Ectodermal cell (in vitro differentiated cells): ENCODE results near the gene GSG1L.

Experiments
- H3K27ac ChIP-seq: 2 replicates; pipeline ENCODE4 v1.7.0; 2013; ENCODE audit warnings: mild to moderate bottlenecking, low read depth, low read length; ENCODE audit not compliant: insufficient read depth, poor library complexity, severe bottlenecking
- H3K27me3 ChIP-seq: 2 replicates; pipeline ENCODE4 v1.7.0; 2013; ENCODE audit warnings: mild to moderate bottlenecking, low read length; ENCODE audit not compliant: insufficient read depth, control insufficient read depth, poor library complexity, severe bottlenecking
- H3K36me3 ChIP-seq: one replicate; pipeline ENCODE4 v1.7.0; 2013; ENCODE audit warnings: low read length; ENCODE audit not compliant: control insufficient read depth, insufficient read depth
- H3K4me1 ChIP-seq: one replicate; pipeline ENCODE4 v1.7.0; 2013; ENCODE audit warnings: low read length; ENCODE audit not compliant: control insufficient read depth, insufficient read depth
- H3K4me3 ChIP-seq: 2 replicates; pipeline ENCODE4 v1.7.0; 2013; ENCODE audit warnings: low read depth, low read length, control low read depth; ENCODE audit not compliant: insufficient read depth
- H3K9me3 ChIP-seq: 2 replicates; pipeline ENCODE4 v1.7.0; 2013; ENCODE audit warnings: mild to moderate bottlenecking, low read length, moderate library complexity; ENCODE audit not compliant: control insufficient read depth
- WGBS, 2 experiments: methylation state at CpG; one replicate each; pipeline ENCODE4 v1.1.7; 2013; ENCODE audit warnings: missing lambda C conversion rate in 2 of 2; 5-methylcytosine and 5-hydroxymethylcytosine counted together

GSG1L gene

GRCh38 chr16:27792486-27793248, 270.8 kb downstream of the GSG1L start:
- H3K4me3 ChIP-seq = no peak overlapping the region
- no peaks in the 10 kb centered on the region for H3K9me3 ChIP-seq
- H3K27ac ChIP-seq = no peak overlapping the region
- 86 to 91% methylated on average over 7 of the region's 7 CpGs for WGBS, 2 experiments
- H3K36me3 ChIP-seq = no peaks in the 10 kb centered on the region
- no peaks in the 10 kb centered on the region for H3K27me3 ChIP-seq
- no peaks in the 10 kb centered on the region for H3K4me1 ChIP-seq

DNA sequence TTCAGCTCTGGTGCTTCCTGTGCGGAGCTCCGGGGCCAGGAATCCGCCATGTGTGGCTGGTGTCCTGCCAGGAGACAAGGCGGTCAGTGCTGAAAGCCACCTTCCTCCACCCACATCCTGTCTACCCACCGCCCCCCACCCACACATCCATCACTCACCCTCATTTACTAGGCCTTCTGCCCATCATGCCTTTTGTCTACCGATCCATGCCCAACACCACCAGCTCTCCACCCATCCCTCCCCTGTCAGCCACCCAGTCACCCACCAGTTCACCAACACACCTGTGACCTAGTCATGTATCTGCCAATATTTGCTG, 272.2 kb downstream of the GSG1L start:
- Histone ChIP-seq H3K27ac (no peak overlapping the region), H3K27me3 (no peaks in the 10 kb centered on the region), H3K4me1 (no peaks in the 10 kb centered on the region), H3K9me3 (no peaks in the 10 kb centered on the region), H3K36me3 (no peaks in the 10 kb centered on the region), H3K4me3 (no peak overlapping the region)
- 78% methylated on average over 6 of the region's 6 CpGs for WGBS, 2 experiments

DNA sequence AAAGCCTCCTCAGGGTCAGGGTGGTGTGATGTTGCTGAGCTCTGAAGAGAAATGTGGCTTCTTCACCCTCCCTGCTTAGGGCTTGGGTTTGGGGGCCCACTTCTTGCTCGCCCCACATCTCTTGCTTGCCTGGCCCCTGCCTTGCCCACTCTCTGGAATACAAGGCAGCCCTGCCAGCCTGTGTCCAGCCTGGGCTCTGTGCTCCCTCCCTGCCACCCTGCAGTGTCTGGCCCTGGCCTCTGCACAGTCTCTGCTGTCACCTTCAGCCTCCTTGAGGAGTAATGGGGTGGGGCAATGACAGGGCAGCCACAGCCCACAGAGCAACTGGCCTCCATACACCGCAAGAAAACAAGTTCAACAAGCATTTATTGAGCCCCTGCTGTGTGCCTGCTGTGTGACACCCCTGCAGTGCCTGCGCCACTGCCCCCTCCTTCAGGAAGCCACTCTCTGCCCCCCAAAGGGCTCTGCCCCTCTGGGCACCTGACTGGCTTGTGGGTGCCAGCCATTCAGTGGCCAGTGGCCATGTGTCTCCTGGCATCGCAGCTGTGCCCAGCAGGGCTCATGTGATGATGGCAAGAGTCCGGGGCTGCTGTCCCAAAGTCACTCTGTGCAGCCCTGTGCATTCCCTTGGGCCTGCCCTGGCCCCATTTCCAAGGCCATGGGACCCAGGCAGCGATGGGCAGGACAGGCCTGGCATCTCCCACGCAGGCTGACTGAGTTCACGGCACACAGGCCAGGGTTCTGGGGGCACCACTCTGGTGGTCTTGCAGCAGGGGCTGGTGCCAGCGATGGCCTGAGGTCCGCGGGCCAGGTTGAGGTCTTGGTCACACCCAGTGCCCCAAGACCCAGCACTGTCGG, 272.7 kb downstream of the GSG1L start:
- Histone ChIP-seq H3K4me3 (no peak overlapping the region), H3K27me3 (no peaks in the 10 kb centered on the region), H3K27ac (no peak overlapping the region), H3K9me3 (no peaks in the 10 kb centered on the region), H3K4me1 (no peaks in the 10 kb centered on the region), H3K36me3 (no peaks in the 10 kb centered on the region)
- WGBS, 2 experiments = 89 to 90% methylated on average over 12 of the region's 12 CpGs

DNA sequence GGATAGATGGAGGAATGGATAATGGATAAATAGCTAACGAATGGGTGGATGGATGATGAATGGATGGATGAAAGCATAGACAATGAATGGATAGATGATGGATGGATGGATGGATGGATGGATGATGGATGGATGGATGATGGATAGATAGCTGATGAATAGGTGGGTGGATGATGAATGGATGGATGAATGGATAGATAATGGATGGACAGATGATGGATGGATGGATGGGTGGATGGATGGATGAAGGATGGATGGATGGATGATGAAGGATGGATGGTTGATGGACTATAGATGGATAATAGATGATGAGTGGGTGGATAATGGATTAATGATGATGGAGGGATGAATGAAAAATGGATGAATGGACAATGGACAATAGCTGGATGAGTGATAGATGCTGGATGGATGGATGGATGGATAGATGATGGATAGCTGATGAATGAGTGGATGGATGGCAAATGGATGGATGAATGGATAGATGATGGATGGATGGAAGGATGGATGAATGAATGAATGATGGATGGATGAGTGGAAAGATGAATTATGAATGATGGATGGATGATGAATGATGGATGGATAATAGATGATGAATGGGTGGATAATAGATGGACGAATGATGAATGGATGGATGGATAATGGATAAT, 273.8 kb downstream of the GSG1L start:
- Histone ChIP-seq H3K9me3 (no peaks in the 10 kb centered on the region), H3K27ac (no peak overlapping the region), H3K27me3 (no peaks in the 10 kb centered on the region), H3K36me3 (no peaks in the 10 kb centered on the region), H3K4me1 (no peaks in the 10 kb centered on the region), H3K4me3 (no peak overlapping the region)
- WGBS, 2 experiments = 71 to 75% methylated on average over 2 of the region's 2 CpGs

DNA sequence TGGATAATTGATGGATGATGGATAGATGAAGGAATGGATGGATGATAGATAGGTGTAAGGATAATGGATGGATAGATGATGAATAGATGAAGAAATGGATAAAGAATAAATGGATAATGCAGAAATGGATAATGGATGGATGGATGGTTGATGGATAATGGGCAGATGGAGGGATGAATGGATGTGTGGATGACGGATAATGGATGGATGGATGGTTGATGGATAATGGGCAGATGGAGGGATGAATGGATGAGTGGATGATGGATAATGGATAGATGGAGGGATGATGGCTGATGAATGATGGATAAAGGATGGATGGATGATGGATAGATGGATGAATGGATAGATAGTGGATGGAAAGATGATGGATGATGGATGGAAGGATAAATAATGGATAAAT, 274.4 kb downstream of the GSG1L start:
- no peak overlapping the region for H3K4me3 ChIP-seq
- no peaks in the 10 kb centered on the region for H3K36me3 ChIP-seq
- 91% methylated on average over 1 of the region's 1 CpG for WGBS, 2 experiments
- no peak overlapping the region for H3K27ac ChIP-seq
- H3K4me1 ChIP-seq = no peaks in the 10 kb centered on the region
- H3K9me3 ChIP-seq = no peaks in the 10 kb centered on the region
- no peaks in the 10 kb centered on the region for H3K27me3 ChIP-seq

DNA sequence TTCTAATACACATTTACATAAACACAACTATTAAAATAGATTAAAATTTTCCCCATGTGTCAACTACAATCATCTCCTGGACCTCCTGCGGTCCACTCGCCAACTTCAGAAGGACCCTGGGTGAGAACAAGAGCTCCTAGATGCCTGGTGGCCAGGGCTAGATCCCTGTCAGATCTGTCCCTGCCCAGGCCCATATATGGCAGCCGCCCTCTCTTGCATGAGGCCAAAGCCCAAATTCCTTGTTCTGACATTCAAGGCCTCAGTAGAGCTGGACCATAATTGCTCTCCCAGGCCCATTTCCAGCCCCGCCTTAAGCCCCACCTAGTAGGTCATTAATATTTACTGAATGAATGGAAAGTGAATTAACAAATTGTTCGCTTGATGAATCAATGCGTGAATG, 275.8 kb downstream of the GSG1L start:
- WGBS, 2 experiments = 93 to 95% methylated on average over 6 of the region's 6 CpGs
- Histone ChIP-seq H3K27me3 (no peaks in the 10 kb centered on the region), H3K4me1 (no peaks in the 10 kb centered on the region), H3K36me3 (no peaks in the 10 kb centered on the region), H3K9me3 (no peaks in the 10 kb centered on the region), H3K4me3 (no peak overlapping the region), H3K27ac (no peak overlapping the region)

DNA sequence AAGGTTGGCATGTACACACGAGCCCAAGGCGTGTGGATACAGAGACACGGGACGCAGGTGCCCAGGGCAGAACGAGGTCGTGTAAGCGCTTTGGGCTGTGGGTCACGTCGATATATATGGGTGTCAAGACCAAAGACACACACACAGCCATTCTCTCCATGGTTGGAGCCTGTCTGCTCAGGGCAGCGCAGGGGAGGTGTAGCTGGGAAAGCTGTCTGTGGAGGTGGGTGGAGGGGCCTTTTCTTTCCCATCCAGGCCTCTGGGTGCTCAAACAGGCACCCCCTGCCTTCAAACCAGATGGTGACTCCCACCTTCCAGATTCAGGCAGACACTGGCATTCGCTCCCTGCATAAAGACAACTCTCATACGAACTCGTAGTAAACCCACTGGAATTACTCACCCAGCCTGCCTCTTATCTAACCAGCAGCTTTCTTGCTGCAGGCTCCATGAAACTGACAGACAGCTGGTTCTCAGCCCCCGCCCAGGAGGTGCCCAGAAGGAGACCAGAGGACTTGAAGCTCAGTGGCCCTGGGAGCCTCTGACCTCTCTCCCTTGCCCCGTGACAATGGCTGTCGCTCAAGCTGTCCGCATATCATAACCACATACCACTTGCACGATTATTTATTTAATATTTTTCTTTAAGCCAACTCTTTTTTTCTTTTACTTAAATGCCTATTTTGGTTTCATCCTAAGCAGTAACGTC, 276.4 kb downstream of the GSG1L start:
- 93% methylated on average over 19 of the region's 19 CpGs for WGBS, 2 experiments
- no peaks in the 10 kb centered on the region for H3K4me1 ChIP-seq
- no peak overlapping the region for H3K27ac ChIP-seq
- H3K9me3 ChIP-seq = no peaks in the 10 kb centered on the region
- H3K4me3 ChIP-seq = no peak overlapping the region
- H3K36me3 ChIP-seq = no peaks in the 10 kb centered on the region
- H3K27me3 ChIP-seq = no peaks in the 10 kb centered on the region

GRCh38 chr16:27786221-27786922, 277.1 kb downstream of the GSG1L start:
- Histone ChIP-seq H3K4me3 (no peak overlapping the region), H3K36me3 (no peaks in the 10 kb centered on the region), H3K27ac (no peak overlapping the region), H3K9me3 (no peaks in the 10 kb centered on the region), H3K27me3 (no peaks in the 10 kb centered on the region), H3K4me1 (no peaks in the 10 kb centered on the region)
- 92 to 93% methylated on average over 16 of the region's 16 CpGs for WGBS, 2 experiments

- Histone ChIP-seq H3K36me3 (no peaks in the 10 kb centered on the region), H3K27ac (no peak overlapping the region)
- WGBS, 2 experiments = 93 to 95% methylated on average over 7 of the region's 7 CpGs
These were observed 278.2 kb downstream of the GSG1L start for GRCh38 chr16:27785307-27785678.

More at GRCh38 chr16:27785307-27785678, 278.2 kb downstream of the GSG1L start:
- no peaks in the 10 kb centered on the region for H3K27me3 ChIP-seq
- no peak overlapping the region for H3K4me3 ChIP-seq
- H3K9me3 ChIP-seq = no peaks in the 10 kb centered on the region
- no peaks in the 10 kb centered on the region for H3K4me1 ChIP-seq
